Thyroid gland (tissue), 4 donors: Measurements from ENCODE around the gene OPTC.

Experiments
- CTCF ChIP-seq, 6 experiments: fragments of 200-600 bp in 3 of 6; fragments of 450-650 bp in 3 of 6; sonication (generic) in 3 of 6; IDR thresholded peaks; one replicate each; pipeline ENCODE4 v1.5.1; 2016 to 2019; ENCODE audit warnings: antibody characterized with exemption in 6 of 6, mild to moderate bottlenecking in 2 of 6, inconsistent platforms in 1 of 6, moderate library complexity in 1 of 6
- POLR2A ChIP-seq, 2 donors: fragments of 450-650 bp; IDR thresholded peaks; one replicate each; pipeline ENCODE4 v1.6.1; 2017; ENCODE audit warnings: antibody characterized with exemption in 2 of 2, mild to moderate bottlenecking in 2 of 2, moderate library complexity in 1 of 2

- TF ChIP-seq CTCF (IDR thresholded peaks at IDR 0.05) (no peak), POLR2A (IDR thresholded peaks at IDR 0.05) (no peak)
Measured at GRCh38 chr1:203548892-203549291, 54.9 kb downstream of the OPTC start.
